GM19372 (cell line): ENCODE results near the gene DENND1A.
"Not testable (repeated sequence)": the region's sequence is repeated elsewhere in the genome, so short reads cannot be mapped to it uniquely, and the experiment has no call there.

ENCODE experiments used
- ATAC-seq: cut with Tn5 transposase; IDR thresholded peaks from one replicate; pipeline ENCODE4 v1.9.1; 2021; ENCODE audit warnings: mild to moderate bottlenecking, low read depth, moderate library complexity; ENCODE audit not compliant: unreplicated experiment

Gene DENND1A

GRCh38 chr9:123639743-123640142 is 290.2 kb downstream of the DENND1A start:
- no peak for ATAC-seq

- ATAC-seq: no peak
Observed at GRCh38 chr9:123637945-123638634, 291.8 kb downstream of the DENND1A start.

- no peak for ATAC-seq
Observed at GRCh38 chr9:123637606-123637944, 292.4 kb downstream of the DENND1A start.

GRCh38 chr9:123636805-123637204 is 293.1 kb downstream of the DENND1A start:
- ATAC-seq: not testable (repeated sequence)

GRCh38 chr9:123631862-123632261 is 298.1 kb downstream of the DENND1A start:
- no peak for ATAC-seq

- no peak for ATAC-seq
Observed at GRCh38 chr9:123630233-123630632, 299.7 kb downstream of the DENND1A start.

GRCh38 chr9:123629531-123629930 is 300.4 kb downstream of the DENND1A start:
- no peak for ATAC-seq

GRCh38 chr9:123622711-123623241 is 307.1 kb downstream of the DENND1A start:
- ATAC-seq: no peak

GRCh38 chr9:123620239-123620638 is 309.7 kb downstream of the DENND1A start:
- no peak for ATAC-seq

GRCh38 chr9:123617952-123618678 is 311.8 kb downstream of the DENND1A start:
- no peak for ATAC-seq

- no peak for ATAC-seq
Observed at GRCh38 chr9:123617286-123617685, 312.6 kb downstream of the DENND1A start.

- no peak for ATAC-seq
Observed at GRCh38 chr9:123616707-123617106, 313.2 kb downstream of the DENND1A start.

- no peak for ATAC-seq
Observed at GRCh38 chr9:123615381-123615780, 314.5 kb downstream of the DENND1A start.

- no peak for ATAC-seq
Observed at GRCh38 chr9:123614306-123615263, 315.3 kb downstream of the DENND1A start.

- ATAC-seq: no peak
Observed at GRCh38 chr9:123611226-123611625, 318.7 kb downstream of the DENND1A start.

- ATAC-seq: no peak
Observed at GRCh38 chr9:123609844-123610243, 320.1 kb downstream of the DENND1A start.

GRCh38 chr9:123608104-123608503 is 321.8 kb downstream of the DENND1A start:
- ATAC-seq: peak; percentile 94

- no peak for ATAC-seq
Observed at GRCh38 chr9:123607479-123607878, 322.4 kb downstream of the DENND1A start.

GRCh38 chr9:123606141-123606540 is 323.8 kb downstream of the DENND1A start:
- ATAC-seq: no peak

GRCh38 chr9:123605286-123605685 is 324.6 kb downstream of the DENND1A start:
- no peak for ATAC-seq

- ATAC-seq: no peak
Observed at GRCh38 chr9:123604861-123605260, 325.1 kb downstream of the DENND1A start.
